Calu3 (cell line): ENCODE data around the gene ANGPTL8. TPM values are rescaled to one million over a fixed set of nuclear protein-coding genes. Genes with fewer than 3 reads are reported as not detected.
A peak's percentile ranks its signal among the peaks of the same experiment; 100 is the strongest.

Experiments
- BruUV-seq: library from RNA; stranded (reverse); fragments of 400-500 nt; replicated peaks from 2 replicates; lab custom pipeline; 2021; lab: Mats Ljungman, UMichigan
- CTCF ChIA-PET: fragments of 300-600 bp; sonication (Branson Sonifier 250); formaldehyde crosslinking; loops from one replicate; lab custom pipeline; 2022; ENCODE audit warnings: antibody characterized with exemption; lab: Charles Lee
- DNase-seq: peaks from one replicate; pipeline ENCODE4 v3.0.0; 2022
- H3K27ac Mint-ChIP-seq: one replicate; pipeline ENCODE4 v1.8.0; 2022; ENCODE audit warnings: mixed read lengths; ENCODE audit not compliant: unreplicated experiment
- H3K27me3 Mint-ChIP-seq: one replicate; pipeline ENCODE4 v1.8.0; 2022; ENCODE audit warnings: mixed read lengths; ENCODE audit not compliant: unreplicated experiment
- H3K36me3 Mint-ChIP-seq: one replicate; pipeline ENCODE4 v1.8.0; 2022; ENCODE audit warnings: mild to moderate bottlenecking, moderate library complexity, mixed read lengths; ENCODE audit not compliant: insufficient read depth, unreplicated experiment
- H3K4me1 Mint-ChIP-seq: one replicate; pipeline ENCODE4 v1.8.0; 2022; ENCODE audit warnings: mild to moderate bottlenecking, low read depth, mixed read lengths; ENCODE audit not compliant: unreplicated experiment
- H3K4me3 Mint-ChIP-seq: one replicate; pipeline ENCODE4 v1.8.0; 2022; ENCODE audit warnings: mild to moderate bottlenecking, low read depth, moderate library complexity, mixed read lengths; ENCODE audit not compliant: unreplicated experiment
- H3K9me3 Mint-ChIP-seq: one replicate; pipeline ENCODE4 v1.8.0; 2022; ENCODE audit warnings: low read depth, mixed read lengths; ENCODE audit not compliant: unreplicated experiment
- CTCF ChIP-seq: fragments of 200-600 bp; IDR thresholded peaks from one replicate; pipeline ENCODE4 v1.8.0; 2022; ENCODE audit warnings: antibody characterized with exemption; ENCODE audit not compliant: unreplicated experiment
- intact Hi-C: fragments of 100-400 bp; cut with micrococcal nuclease; formaldehyde crosslinking; loops from one replicate; pipeline ENCODE4 v1.10.0; 2022; ENCODE audit not compliant: unreplicated experiment
- total RNA-seq: library from RNA; stranded (reverse); gene quantifications from 2 replicates; pipeline ENCODE4 v1.2.3, GENCODE V29; 2022

The ANGPTL8 gene
- total RNA-seq, 1 experiment from 2014 or later, result not detected

GRCh38 chr19:11240008-11240444 lies 607 bp downstream of the ANGPTL8 start:
- intact Hi-C loops, result no loop called here
- Mint-ChIP-seq H3K4me1 (no peaks in the 10 kb centered on the region), H3K27ac (no peak overlapping the region), H3K36me3 (peaks cover 11% of the 10 kb centered on the region), H3K4me3 (no peak overlapping the region), H3K9me3 (no peaks in the 10 kb centered on the region), H3K27me3 (no peaks in the 10 kb centered on the region)
- BruUV-seq, result no TSS peak
- TF ChIP-seq CTCF, result no peak
- no peak for DNase-seq
- CTCF ChIA-PET, result interaction anchor here (0.7 kb wide), 1 partner anchor 54 kb away, joined by 3 read pairs; no protein-coding TSS in a partner anchor

- CTCF ChIA-PET, result no interaction called here
Measured at GRCh38 chr19:11242025-11242424, 2.6 kb downstream of the ANGPTL8 start.

GRCh38 chr19:11242864-11243797 lies 3.7 kb downstream of the ANGPTL8 start:
- Mint-ChIP-seq H3K27ac (no peak overlapping the region), H3K36me3 (peaks cover 22% of the 10 kb centered on the region), H3K4me1 (no peaks in the 10 kb centered on the region), H3K27me3 (no peaks in the 10 kb centered on the region), H3K9me3 (no peaks in the 10 kb centered on the region), H3K4me3 (no peak overlapping the region)
- no TSS peak for BruUV-seq
- CTCF ChIA-PET, result no interaction called here
- peak; percentile 55 for DNase-seq
- no peak for TF ChIP-seq CTCF
- intact Hi-C loops, result no loop called here

More at GRCh38 chr19:11242025-11242424, 2.6 kb downstream of the ANGPTL8 start:
- Mint-ChIP-seq H3K4me1 (no peaks in the 10 kb centered on the region), H3K27ac (no peak overlapping the region), H3K9me3 (no peaks in the 10 kb centered on the region), H3K36me3 (peaks cover 22% of the 10 kb centered on the region), H3K27me3 (no peaks in the 10 kb centered on the region), H3K4me3 (no peak overlapping the region)
- BruUV-seq, result no TSS peak
- intact Hi-C loops, result no loop called here
- no peak for TF ChIP-seq CTCF
- no peak for DNase-seq

- Mint-ChIP-seq H3K9me3 (no peaks in the 10 kb centered on the region), H3K27ac (no peak overlapping the region), H3K36me3 (peaks cover 21% of the 10 kb centered on the region), H3K27me3 (no peaks in the 10 kb centered on the region), H3K4me3 (no peak overlapping the region), H3K4me1 (no peaks in the 10 kb centered on the region)
- DNase-seq, result no peak
- CTCF ChIA-PET, result no interaction called here
- intact Hi-C loops, result no loop called here
- no TSS peak for BruUV-seq
- no peak for TF ChIP-seq CTCF
Measured at GRCh38 chr19:11243798-11244169, 4.4 kb downstream of the ANGPTL8 start.
